ENCODE measurements around the gene CAV3. TPM values are rescaled to one million over a fixed set of nuclear protein-coding genes. Genes with fewer than 3 reads are reported as not detected.
A peak's percentile ranks its signal among the peaks of the same experiment; 100 is the strongest.

Gene CAV3
- total RNA-seq, 1 donor: not detected

GRCh38 chr3:8759038-8759707 is 25.6 kb downstream of the CAV3 start:
- Histone ChIP-seq H3K27ac (ENCODE audit: low read depth, low read length) (no peak overlapping the region), H3K27me3 (ENCODE audit: insufficient read depth, low read length) (no peaks in the 10 kb centered on the region), H3K36me3 (ENCODE audit: insufficient read depth, low read length) (peaks cover under 1% of the 10 kb centered on the region), H3K9me3 (ENCODE audit: low read depth, low read length) (no peaks in the 10 kb centered on the region), H3K4me2 (ENCODE audit: insufficient read depth, low read length) (no peak overlapping the region), H2AFZ (ENCODE audit: low read length) (no peak overlapping the region), H4K20me1 (ENCODE audit: insufficient read depth, low read length) (peaks cover 13% of the 10 kb centered on the region), H3K4me1 (ENCODE audit: insufficient read depth, low read length) (peaks cover 22% of the 10 kb centered on the region), H3K79me2 (ENCODE audit: insufficient read depth, low read length) (no peaks in the 10 kb centered on the region), H3K4me3 (ENCODE audit: insufficient read depth, low read length) (no peak overlapping the region)
- DNase-seq (ENCODE audit: insufficient read length, low spot score, missing footprints): peak; percentile 72
- no peak for TF ChIP-seq CTCF (IDR thresholded peaks at IDR 0.05; ENCODE audit: extremely low read depth, low read depth, low read length)

GRCh38 chr3:8760091-8760490 is 26.5 kb downstream of the CAV3 start:
- Histone ChIP-seq H3K4me2 (ENCODE audit: insufficient read depth, low read length) (no peak overlapping the region), H3K9me3 (ENCODE audit: low read depth, low read length) (no peaks in the 10 kb centered on the region), H3K36me3 (ENCODE audit: insufficient read depth, low read length) (peaks cover 3% of the 10 kb centered on the region), H3K27ac (ENCODE audit: low read depth, low read length) (no peak overlapping the region), H3K79me2 (ENCODE audit: insufficient read depth, low read length) (no peaks in the 10 kb centered on the region), H4K20me1 (ENCODE audit: insufficient read depth, low read length) (peaks cover 14% of the 10 kb centered on the region), H3K4me3 (ENCODE audit: insufficient read depth, low read length) (no peak overlapping the region), H3K27me3 (ENCODE audit: insufficient read depth, low read length) (no peaks in the 10 kb centered on the region), H2AFZ (ENCODE audit: low read length) (no peak overlapping the region), H3K4me1 (ENCODE audit: insufficient read depth, low read length) (peaks cover 22% of the 10 kb centered on the region)
- TF ChIP-seq CTCF (IDR thresholded peaks at IDR 0.05; ENCODE audit: extremely low read depth, low read depth, low read length): no peak
- peak; percentile 68 for DNase-seq (ENCODE audit: insufficient read length, low spot score, missing footprints)

- H3K79me2 ChIP-seq (ENCODE audit: insufficient read depth, low read length): no peaks in the 10 kb centered on the region
- peaks cover 3% of the 10 kb centered on the region for H3K36me3 ChIP-seq (ENCODE audit: insufficient read depth, low read length)
- H3K4me3 ChIP-seq (ENCODE audit: insufficient read depth, low read length): no peak overlapping the region
- peak; percentile 27 for DNase-seq (ENCODE audit: insufficient read length, low spot score, missing footprints)
- no peak overlapping the region for H2AFZ ChIP-seq (ENCODE audit: low read length)
- H3K4me1 ChIP-seq (ENCODE audit: insufficient read depth, low read length): peaks cover 22% of the 10 kb centered on the region
- no peak overlapping the region for H3K27ac ChIP-seq (ENCODE audit: low read depth, low read length)
- no peak for TF ChIP-seq CTCF (IDR thresholded peaks at IDR 0.05; ENCODE audit: extremely low read depth, low read depth, low read length)
- no peak overlapping the region for H3K4me2 ChIP-seq (ENCODE audit: insufficient read depth, low read length)
- H4K20me1 ChIP-seq (ENCODE audit: insufficient read depth, low read length): peaks cover 13% of the 10 kb centered on the region
- no peaks in the 10 kb centered on the region for H3K27me3 ChIP-seq (ENCODE audit: insufficient read depth, low read length)
- H3K9me3 ChIP-seq (ENCODE audit: low read depth, low read length): no peaks in the 10 kb centered on the region
Observed at GRCh38 chr3:8760506-8760905, 26.9 kb downstream of the CAV3 start.

GRCh38 chr3:8761866-8762265 is 28.3 kb downstream of the CAV3 start:
- no peak for DNase-seq (ENCODE audit: insufficient read length, low spot score, missing footprints)
- Histone ChIP-seq H3K79me2 (ENCODE audit: insufficient read depth, low read length) (peaks cover 2% of the 10 kb centered on the region), H3K4me3 (ENCODE audit: insufficient read depth, low read length) (no peak overlapping the region), H3K27ac (ENCODE audit: low read depth, low read length) (no peak overlapping the region), H3K9me3 (ENCODE audit: low read depth, low read length) (no peaks in the 10 kb centered on the region), H3K4me1 (ENCODE audit: insufficient read depth, low read length) (peaks cover 22% of the 10 kb centered on the region), H3K4me2 (ENCODE audit: insufficient read depth, low read length) (no peak overlapping the region), H2AFZ (ENCODE audit: low read length) (no peak overlapping the region), H3K27me3 (ENCODE audit: insufficient read depth, low read length) (peaks cover 4% of the 10 kb centered on the region), H3K36me3 (ENCODE audit: insufficient read depth, low read length) (peaks cover 3% of the 10 kb centered on the region), H4K20me1 (ENCODE audit: insufficient read depth, low read length) (peaks cover 16% of the 10 kb centered on the region)
- no peak for TF ChIP-seq CTCF (IDR thresholded peaks at IDR 0.05; ENCODE audit: extremely low read depth, low read depth, low read length)

Measured in osteoblast (primary cell).